H1 (cell line): Measurements from ENCODE around the gene ZFAND6. TPM values are rescaled to one million over a fixed set of nuclear protein-coding genes. Genes with fewer than 3 reads are reported as not detected.

Source experiments
- CTCF ChIA-PET: fragments of 300-600 bp; sonication (Branson Sonifier 250); formaldehyde crosslinking; loops from one replicate; lab custom pipeline; 2021; ENCODE audit not compliant: partially characterized antibody; lab: Charles Lee
- POLR2A ChIA-PET: fragments of 300-600 bp; sonication (Branson Sonifier 250); formaldehyde crosslinking; loops from one replicate; lab custom pipeline; 2021; ENCODE audit warnings: inconsistent platforms; ENCODE audit not compliant: partially characterized antibody; lab: Charles Lee
- DNase-seq, 2 experiments: peaks; one replicate each; pipeline versions ENCODE4 v3.0.0 to v3.0.0-alpha.2; 2010 to 2022; ENCODE audit warnings: low spot score in 2 of 2, low read depth in 1 of 2, mixed read lengths in 1 of 2
- FAIRE-seq: peaks from 2 replicates; lab custom pipeline; 2011; peaks lifted over from hg19 to GRCh38; lab: Jason Lieb, UNC
- H2AFZ ChIP-seq: 2 replicates; pipeline ENCODE4 v1.8.1; 2012; ENCODE audit warnings: low read length, inconsistent platforms
- H2AK5ac ChIP-seq: 2 replicates; pipeline ENCODE4 v1.6.1; 2013; ENCODE audit warnings: low read depth, low read length
- H2BK120ac ChIP-seq: replicated peaks from 2 replicates; pipeline ENCODE3; 2013; ENCODE audit warnings: low read depth, low read length, inconsistent platforms
- H2BK12ac ChIP-seq: 2 replicates; pipeline ENCODE4 v1.6.1; 2013; ENCODE audit warnings: low read depth, low read length
- H2BK15ac ChIP-seq: 2 replicates; pipeline ENCODE4 v1.6.1; 2013; ENCODE audit warnings: low read length
- H2BK20ac ChIP-seq: 2 replicates; pipeline ENCODE4 v1.6.1; 2013; ENCODE audit warnings: low read length
- H2BK5ac ChIP-seq: 2 replicates; pipeline ENCODE4 v1.6.1; 2013; ENCODE audit warnings: low read depth, low read length
- H3K14ac ChIP-seq: 2 replicates; pipeline ENCODE4 v1.6.1; 2013; ENCODE audit warnings: inconsistent platforms; ENCODE audit not compliant: insufficient read length
- H3K18ac ChIP-seq: 2 replicates; pipeline ENCODE4 v1.6.1; 2013; ENCODE audit warnings: low read length; ENCODE audit errors: extremely low read depth
- H3K23ac ChIP-seq: 2 replicates; pipeline ENCODE4 v1.6.1; 2013; ENCODE audit warnings: inconsistent platforms; ENCODE audit not compliant: insufficient read length
- H3K23me2 ChIP-seq: 2 replicates; pipeline ENCODE4 v1.6.1; 2013; ENCODE audit warnings: low read depth, low read length
- H3K27ac ChIP-seq: 2 replicates; pipeline ENCODE4 v1.6.1; 2011; ENCODE audit warnings: low read depth, low read length, inconsistent platforms
- H3K27me3 ChIP-seq, 4 experiments: replicated peaks in 1 of 4; 1 replicate in 1 of 4; 2 replicates in 3 of 4; pipeline versions ENCODE4 v1.6.1 to v1.8.1; 2011 to 2013; ENCODE audit warnings: low read length in 3 of 4, mild to moderate bottlenecking in 3 of 4, inconsistent platforms in 2 of 4, mixed read lengths in 2 of 4, moderate library complexity in 1 of 4; ENCODE audit not compliant: control insufficient read depth in 3 of 4, insufficient read depth in 3 of 4; ENCODE audit errors: extremely low read depth in 1 of 4
- H3K36me3 ChIP-seq, 4 experiments: 2 replicates each; pipeline versions ENCODE4 v1.6.1 to v1.8.1; 2011 to 2013; ENCODE audit warnings: mild to moderate bottlenecking in 4 of 4, low read length in 3 of 4, moderate library complexity in 2 of 4, control low read depth in 1 of 4, inconsistent platforms in 1 of 4; ENCODE audit not compliant: insufficient read depth in 4 of 4, control insufficient read depth in 2 of 4
- H3K4ac ChIP-seq: replicated peaks from 2 replicates; pipeline ENCODE3; 2013; ENCODE audit warnings: low read length, low read depth, mixed read lengths, inconsistent platforms; ENCODE audit not compliant: insufficient read length
- H3K4me1 ChIP-seq, 4 experiments: replicated peaks in 1 of 4; 1 replicate in 1 of 4; 2 replicates in 3 of 4; pipeline versions ENCODE4 v1.6.1 to v1.8.1; 2011 to 2013; ENCODE audit warnings: low read length in 3 of 4, inconsistent platforms in 2 of 4, mixed read lengths in 1 of 4; ENCODE audit not compliant: insufficient read depth in 4 of 4, control insufficient read depth in 3 of 4
- H3K4me2 ChIP-seq, 2 experiments: 2 replicates each; pipeline versions ENCODE4 v1.6.1 to v1.8.1; 2011 to 2013; ENCODE audit warnings: low read depth in 2 of 2, low read length in 2 of 2, control low read depth in 1 of 2, inconsistent platforms in 1 of 2, mild to moderate bottlenecking in 1 of 2; ENCODE audit not compliant: insufficient read depth in 1 of 2
- H3K4me3 ChIP-seq, 4 experiments: fragments of 200-600, 300-600 bp in 1 of 4; sonication (generic), shearing (Covaris generic), sonication (Bioruptor Twin) in 1 of 4; 2 replicates each; pipeline versions ENCODE4 v1.5.1 to v1.8.1; 2011 to 2016; ENCODE audit warnings: low read length in 4 of 4, low read depth in 3 of 4, control low read depth in 2 of 4, inconsistent platforms in 2 of 4, mild to moderate bottlenecking in 2 of 4, mixed read lengths in 1 of 4, moderate library complexity in 1 of 4; ENCODE audit not compliant: insufficient read depth in 2 of 4; ENCODE audit errors: extremely low read depth in 1 of 4
- H3K56ac ChIP-seq: replicated peaks from 2 replicates; pipeline ENCODE3; 2013; ENCODE audit warnings: low read depth, mild to moderate bottlenecking, mixed read lengths, low read length, inconsistent platforms; ENCODE audit not compliant: insufficient read length
- H3K79me1 ChIP-seq: 2 replicates; pipeline ENCODE4 v1.6.1; 2013; ENCODE audit warnings: low read depth, low read length, control low read depth
- H3K79me2 ChIP-seq, 2 experiments: 2 replicates each; pipeline versions ENCODE4 v1.6.1 to v1.8.1; 2012 to 2013; ENCODE audit warnings: low read length in 2 of 2, mild to moderate bottlenecking in 2 of 2, inconsistent platforms in 1 of 2; ENCODE audit not compliant: insufficient read depth in 2 of 2, control insufficient read depth in 1 of 2
- H3K9ac ChIP-seq, 4 experiments: replicated peaks in 1 of 4; 1 replicate in 1 of 4; 2 replicates in 3 of 4; pipeline versions ENCODE4 v1.6.1 to v1.8.1; 2011 to 2013; ENCODE audit warnings: low read depth in 3 of 4, low read length in 3 of 4, control low read depth in 2 of 4, mild to moderate bottlenecking in 2 of 4, moderate library complexity in 2 of 4, inconsistent platforms in 1 of 4; ENCODE audit errors: extremely low read depth in 1 of 4
- H3K9me3 ChIP-seq, 2 experiments: 2 replicates each; pipeline versions ENCODE4 v1.6.1 to v1.8.1; 2012 to 2013; ENCODE audit warnings: mild to moderate bottlenecking in 2 of 2, moderate library complexity in 2 of 2, control low read depth in 1 of 2, inconsistent platforms in 1 of 2, low read depth in 1 of 2, low read length in 1 of 2, mixed read lengths in 1 of 2; ENCODE audit not compliant: insufficient read depth in 2 of 2
- H4K20me1 ChIP-seq, 2 experiments: replicated peaks in 1 of 2; 2 replicates each; pipeline versions ENCODE3 to v1.8.1; 2011 to 2013; ENCODE audit warnings: inconsistent platforms in 2 of 2, low read length in 2 of 2, mild to moderate bottlenecking in 1 of 2; ENCODE audit not compliant: insufficient read depth in 2 of 2, control insufficient read depth in 1 of 2
- H4K5ac ChIP-seq: 2 replicates; pipeline ENCODE4 v1.6.1; 2013; ENCODE audit warnings: low read length, low read depth, mixed read lengths, inconsistent platforms; ENCODE audit not compliant: insufficient read length
- H4K8ac ChIP-seq: 2 replicates; pipeline ENCODE4 v1.8.0; 2013; ENCODE audit warnings: mild to moderate bottlenecking, moderate library complexity, low read length, inconsistent platforms; ENCODE audit not compliant: insufficient read depth; ENCODE audit errors: extremely low read depth
- H4K91ac ChIP-seq: replicated peaks from 2 replicates; pipeline ENCODE3; 2013; ENCODE audit warnings: low read length, mixed read lengths, inconsistent platforms; ENCODE audit not compliant: insufficient read length
- BCL11A ChIP-seq, 2 experiments: IDR thresholded peaks; one replicate each; pipeline ENCODE4 v1.6.1; 2011; ENCODE audit warnings: low read depth in 2 of 2, low read length in 2 of 2, mild to moderate bottlenecking in 2 of 2
- CTBP2 ChIP-seq: IDR thresholded peaks from 2 replicates; pipeline ENCODE4 v1.7.0; 2011; ENCODE audit warnings: borderline replicate concordance, mild to moderate bottlenecking, moderate library complexity, mixed read lengths, low read length; ENCODE audit not compliant: insufficient read depth, insufficient read length
- EP300 ChIP-seq, 2 experiments: IDR thresholded peaks; 1 replicate in 1 of 2; 2 replicates in 1 of 2; pipeline ENCODE4 v1.6.1; 2011 to 2012; ENCODE audit warnings: low read depth in 2 of 2, low read length in 2 of 2, mild to moderate bottlenecking in 2 of 2, borderline replicate concordance in 1 of 2, inconsistent platforms in 1 of 2, moderate library complexity in 1 of 2
- KDM1A ChIP-seq: fragments of 200-600, 300-600 bp; sonication (generic); IDR thresholded peaks from 2 replicates; pipeline ENCODE4 v1.7.1; 2016; ENCODE audit warnings: mild to moderate bottlenecking, low read length, borderline replicate concordance
- NANOG ChIP-seq: IDR thresholded peaks from 2 replicates; pipeline ENCODE4 v1.6.1; 2011; ENCODE audit warnings: low read length, low read depth, mild to moderate bottlenecking, inconsistent platforms; ENCODE audit not compliant: insufficient read depth, poor library complexity, severe bottlenecking
- PHF8 ChIP-seq: fragments of 200-600 bp; sonication (generic); conservative IDR thresholded peaks from 2 replicates; pipeline ENCODE4 v1.7.1; 2012; ENCODE audit warnings: low read depth, mild to moderate bottlenecking, inconsistent platforms, low read length, moderate library complexity
- POLR2A ChIP-seq, 2 experiments: IDR thresholded peaks; 1 replicate in 1 of 2; 2 replicates in 1 of 2; pipeline ENCODE4 v1.6.1; 2011; ENCODE audit warnings: low read depth in 2 of 2, low read length in 2 of 2, mild to moderate bottlenecking in 2 of 2; ENCODE audit errors: control extremely low read depth in 1 of 2
- POLR2AphosphoS5 ChIP-seq: IDR thresholded peaks from 2 replicates; pipeline ENCODE4 v1.6.1; 2011; ENCODE audit warnings: low read depth, low read length
- RBBP5 ChIP-seq: IDR thresholded peaks from 2 replicates; pipeline ENCODE4 v1.7.1; 2012; ENCODE audit warnings: low read depth, mild to moderate bottlenecking, inconsistent platforms, low read length, moderate library complexity, borderline replicate concordance
- RNF2 ChIP-seq: fragments of 200-900, 300-1000 bp; sonication (generic); IDR thresholded peaks from 2 replicates; pipeline ENCODE4 v1.7.1; 2016; ENCODE audit warnings: borderline replicate concordance, low read depth, mild to moderate bottlenecking, antibody characterized with exemption, low read length; ENCODE audit not compliant: poor library complexity, severe bottlenecking; ENCODE audit errors: missing control alignments
- RXRA ChIP-seq: IDR thresholded peaks from 2 replicates; pipeline ENCODE4 v1.6.1; 2011; ENCODE audit warnings: low read depth, mild to moderate bottlenecking, low read length, moderate library complexity; ENCODE audit not compliant: insufficient read depth
- TAF1 ChIP-seq: IDR thresholded peaks from 2 replicates; pipeline ENCODE4 v1.6.1; 2011; ENCODE audit warnings: mild to moderate bottlenecking, low read depth, low read length
- TCF12 ChIP-seq: IDR thresholded peaks from 2 replicates; pipeline ENCODE4 v1.6.1; 2011; ENCODE audit warnings: low read depth, mild to moderate bottlenecking, low read length
- WGBS, 2 experiments: shearing (Covaris generic) in 1 of 2; methylation state at CpG; one replicate each; pipeline versions ENCODE4 v1.1.6 to v1.1.7; 2013 to 2015; ENCODE audit warnings: low lambda C conversion rate in 2 of 2, mixed read lengths in 2 of 2, inconsistent platforms in 1 of 2, low coverage in 1 of 2, missing lambda C conversion rate in 1 of 2; ENCODE audit not compliant: insufficient replicate concordance in 2 of 2, insufficient coverage in 1 of 2, insufficient read length in 1 of 2; ENCODE audit errors: extremely low coverage in 1 of 2, missing lambda C conversion rate in 1 of 2; 5-methylcytosine and 5-hydroxymethylcytosine counted together
- polyA plus RNA-seq, 7 experiments: library from polyadenylated mRNA; depleted of rRNA in 3 of 7; stranded (reverse) in 5 of 7; unstranded in 2 of 7; fragments of >200 nt in 5 of 7; fragments of 200-250 nt in 2 of 7; gene quantifications; 1 replicate in 5 of 7; 2 replicates in 1 of 7; 4 replicates in 1 of 7; pipeline versions ENCODE4 v1.2.1 to v1.2.3, GENCODE V29; 2011 to 2013; ENCODE audit warnings: missing spikeins in 2 of 7, mixed read lengths in 2 of 7
- total RNA-seq: library from RNA; stranded (reverse); fragmentation: NEBNext Ultra II Directional; extraction: Animal tissue kit (Norgen Biotek cat#: 25700); gene quantifications from 2 replicates; pipeline ENCODE4 v1.2.1, GENCODE V29; 2021
- TF ChIP-seq, protein P1 (sequence below): IDR thresholded peaks from 2 replicates; pipeline ENCODE4 v1.6.1; 2012; ENCODE audit warnings: inconsistent platforms

Gene ZFAND6
- total and polyA plus RNA-seq, 2 of the 8 experiments (the other 6 are each of a cell fraction or from before 2014, with no cell fraction given) = 136 to 237 TPM

DNA sequence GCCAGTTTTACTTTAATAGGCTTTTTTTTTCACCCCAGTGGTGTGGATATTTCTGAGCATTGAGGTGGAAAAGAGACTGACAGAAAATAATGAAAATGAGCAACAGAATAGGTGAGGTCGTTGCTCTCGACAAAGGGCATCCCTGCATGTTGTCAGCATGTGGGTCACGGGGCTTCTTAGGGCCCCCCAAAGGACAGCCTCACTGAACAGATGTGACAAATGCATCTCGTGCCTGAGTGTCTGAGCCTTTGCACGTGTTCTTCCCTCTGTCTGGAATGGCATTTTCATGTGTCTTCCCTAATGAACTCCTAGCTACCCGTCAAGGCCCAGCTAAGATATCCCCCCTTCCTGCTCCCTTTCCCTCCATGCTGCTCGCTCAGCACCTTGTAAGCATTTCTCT, 125.1 kb downstream of the ZFAND6 start:
- DNase-seq = no peak
- no peaks in the 10 kb centered on the region for H3K79me1 ChIP-seq
- H2AFZ ChIP-seq = no peak overlapping the region
- H2AK5ac ChIP-seq = no peak overlapping the region
- no peak overlapping the region for H3K4me2 ChIP-seq
- H2BK5ac ChIP-seq = no peak overlapping the region
- POLR2A ChIA-PET = no interaction called here
- H3K56ac ChIP-seq = no peak overlapping the region
- H3K4me1 ChIP-seq = no peaks in the 10 kb centered on the region
- no peak overlapping the region for H3K23ac ChIP-seq
- H4K5ac ChIP-seq = no peak overlapping the region
- no peak for FAIRE-seq
- no peak overlapping the region for H2BK12ac ChIP-seq
- H3K27me3 ChIP-seq = no peaks in the 10 kb centered on the region
- H3K36me3 ChIP-seq = peaks cover 0 to 7% (median 2%) of the 10 kb centered on the region in 4 experiments; a peak in 3 of 8 replicates
- no peak overlapping the region for H3K4ac ChIP-seq
- H3K79me2 ChIP-seq = no peaks in the 10 kb centered on the region
- no peak overlapping the region for H4K8ac ChIP-seq
- CTCF ChIA-PET = interaction anchor here (0.7 to 1.6 kb wide), 5 partner anchors 10 to 124 kb away, joined by 3 to 7 read pairs (median 4); no protein-coding TSS in a partner anchor
- H2BK20ac ChIP-seq = no peak overlapping the region
- WGBS, 2 experiments = 83% methylated on average over 7 of the region's 7 CpGs; no CpG with 5 or more reads in 1 of the 2 experiments
- no peak overlapping the region for H2BK15ac ChIP-seq
- no peaks in the 10 kb centered on the region for H4K20me1 ChIP-seq
- H3K23me2 ChIP-seq = no peaks in the 10 kb centered on the region
- no peak overlapping the region for H3K14ac ChIP-seq
- no peaks in the 10 kb centered on the region for H3K9me3 ChIP-seq
- no peak overlapping the region for H3K18ac ChIP-seq
- H3K27ac ChIP-seq = no peak overlapping the region
- no peak overlapping the region for H4K91ac ChIP-seq
- no peak overlapping the region for H3K4me3 ChIP-seq
- no peak overlapping the region for H2BK120ac ChIP-seq
- H3K9ac ChIP-seq = no peak overlapping the region
- no peak for TF ChIP-seq POLR2AphosphoS5
- TF ChIP-seq CTBP2 = no peak
- TF ChIP-seq, protein P1, sequence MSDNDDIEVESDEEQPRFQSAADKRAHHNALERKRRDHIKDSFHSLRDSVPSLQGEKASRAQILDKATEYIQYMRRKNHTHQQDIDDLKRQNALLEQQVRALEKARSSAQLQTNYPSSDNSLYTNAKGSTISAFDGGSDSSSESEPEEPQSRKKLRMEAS = no peak
- TF ChIP-seq EP300 (IDR thresholded peaks at IDR 0.05; ENCODE audit: borderline replicate concordance in 1 of 2, low read depth in 2 of 2, low read length in 2 of 2) = no peak
- TF ChIP-seq RNF2 = no peak
- TF ChIP-seq RBBP5 = no peak
- TF ChIP-seq NANOG = no peak
- no peak for TF ChIP-seq TCF12
- TF ChIP-seq POLR2A (IDR thresholded peaks at IDR 0.05; ENCODE audit: control extremely low read depth in 1 of 2, low read depth in 2 of 2, low read length in 2 of 2) = no peak
- TF ChIP-seq KDM1A = no peak
- no peak for TF ChIP-seq TAF1
- TF ChIP-seq BCL11A (IDR thresholded peaks at IDR 0.05; ENCODE audit: low read depth in 2 of 2, low read length in 2 of 2) = no peak
- TF ChIP-seq RXRA = no peak
- TF ChIP-seq PHF8 = no peak
